B cell (primary cell): ENCODE results near the gene CNGB1.

Experiments
- CTCF ChIP-seq: fragments of 200-600 bp; IDR thresholded peaks from one replicate; pipeline ENCODE4 v1.8.0; 2022; ENCODE audit warnings: antibody characterized with exemption, mild to moderate bottlenecking
- EZH2 ChIP-seq: IDR thresholded peaks from 2 replicates; pipeline ENCODE4 v1.6.1; 2012; ENCODE audit warnings: borderline replicate concordance, low read depth, mild to moderate bottlenecking, moderate library complexity, low read length; ENCODE audit not compliant: insufficient read depth, poor library complexity, severe bottlenecking

DNA sequence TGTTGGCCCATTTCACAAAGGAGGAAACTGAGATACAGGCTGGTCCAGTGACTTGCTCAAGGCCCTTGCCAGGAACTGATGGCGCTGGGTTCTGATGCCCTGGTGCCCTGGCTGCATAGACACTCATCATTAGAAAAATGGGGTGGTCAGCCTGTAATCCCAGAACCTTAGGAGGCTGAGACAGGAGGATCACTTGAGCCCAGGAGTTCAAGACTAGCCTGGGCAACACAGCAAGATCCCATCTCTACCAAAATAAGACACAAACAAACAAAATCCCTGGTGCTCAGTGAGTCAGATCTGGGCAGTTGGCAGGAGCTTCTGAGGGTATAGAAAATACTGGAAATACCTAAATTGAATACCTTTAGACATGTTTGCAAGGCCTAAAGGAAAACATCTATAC, 127.5 kb downstream of the CNGB1 start:
- no peak for TF ChIP-seq CTCF
- no peak for TF ChIP-seq EZH2
